IPS-18c (cell line): ENCODE measurements around the gene IQCK.

Source experiments
- H3K4me3 ChIP-seq: 2 replicates; pipeline ENCODE4 v1.7.0; 2013; ENCODE audit warnings: low read depth, mild to moderate bottlenecking, low read length, moderate library complexity; ENCODE audit not compliant: insufficient read depth
- H3K9me3 ChIP-seq: one replicate; pipeline ENCODE4 v1.6.1; 2013; ENCODE audit warnings: mild to moderate bottlenecking, low read length, moderate library complexity; ENCODE audit not compliant: control insufficient read depth, insufficient read depth

The IQCK gene

GRCh38 chr16:19833176-19833575 lies 115.1 kb downstream of the IQCK start:
- Histone ChIP-seq H3K9me3 (no peaks in the 10 kb centered on the region), H3K4me3 (no peak overlapping the region)

- Histone ChIP-seq H3K4me3 (no peak overlapping the region), H3K9me3 (no peaks in the 10 kb centered on the region)
Observed at GRCh38 chr16:19833581-19833980, 115.5 kb downstream of the IQCK start.

- no peaks in the 10 kb centered on the region for H3K9me3 ChIP-seq
- H3K4me3 ChIP-seq, result no peak overlapping the region
Observed at GRCh38 chr16:19835196-19835595, 117.1 kb downstream of the IQCK start.

DNA sequence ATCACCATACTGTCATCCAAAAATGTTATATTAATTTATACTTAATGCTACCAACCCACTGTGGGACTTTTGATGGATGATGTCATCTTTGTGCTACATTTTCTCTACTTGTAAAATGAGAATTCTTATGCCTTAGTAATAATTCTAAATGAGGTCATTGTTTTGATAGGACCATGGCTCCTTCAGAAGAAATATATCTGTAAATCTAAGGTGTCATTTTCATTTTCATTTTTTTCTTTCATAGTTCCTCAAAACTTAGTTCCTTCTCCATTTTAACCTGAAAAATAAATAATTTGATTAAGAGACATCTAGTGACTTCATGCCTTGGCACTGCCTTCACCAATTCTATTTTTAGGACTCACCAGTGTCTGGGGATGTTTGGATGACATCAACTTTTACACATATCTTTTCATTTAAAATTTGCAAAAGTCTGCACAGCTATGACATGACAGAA lies 117.9 kb downstream of the IQCK start:
- no peak overlapping the region for H3K4me3 ChIP-seq
- no peaks in the 10 kb centered on the region for H3K9me3 ChIP-seq

DNA sequence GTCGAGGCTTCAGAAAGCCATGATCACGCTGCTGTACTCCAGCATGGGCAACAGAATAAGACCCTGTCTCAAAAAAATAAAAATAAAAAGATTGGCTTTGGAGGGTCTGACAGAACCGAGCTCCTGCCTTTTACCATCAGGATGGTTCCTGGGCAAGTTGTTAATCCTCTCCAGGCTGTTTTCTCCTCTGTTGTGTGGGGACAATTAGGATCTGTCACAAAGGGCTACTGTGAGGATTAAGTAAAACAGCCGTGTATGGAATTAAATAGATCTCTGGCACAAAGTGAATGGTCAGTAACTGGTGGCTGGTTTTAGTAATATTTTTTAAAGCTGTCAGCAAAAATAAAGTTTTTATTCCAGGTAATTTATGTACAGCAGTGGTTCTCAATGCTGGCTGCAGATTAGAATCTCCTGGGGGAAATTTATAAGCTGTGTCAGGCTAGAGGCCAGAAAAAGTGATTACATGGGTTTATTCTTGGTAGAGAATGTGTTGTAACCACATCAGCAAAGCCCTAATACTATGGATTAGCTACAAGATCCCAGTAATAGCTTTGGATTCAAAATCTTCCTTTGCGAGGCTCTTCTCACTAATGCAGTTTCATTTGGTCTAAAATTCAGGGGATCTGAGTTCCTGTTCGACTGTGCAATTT lies 119.4 kb downstream of the IQCK start:
- Histone ChIP-seq H3K9me3 (no peaks in the 10 kb centered on the region), H3K4me3 (no peak overlapping the region)

DNA sequence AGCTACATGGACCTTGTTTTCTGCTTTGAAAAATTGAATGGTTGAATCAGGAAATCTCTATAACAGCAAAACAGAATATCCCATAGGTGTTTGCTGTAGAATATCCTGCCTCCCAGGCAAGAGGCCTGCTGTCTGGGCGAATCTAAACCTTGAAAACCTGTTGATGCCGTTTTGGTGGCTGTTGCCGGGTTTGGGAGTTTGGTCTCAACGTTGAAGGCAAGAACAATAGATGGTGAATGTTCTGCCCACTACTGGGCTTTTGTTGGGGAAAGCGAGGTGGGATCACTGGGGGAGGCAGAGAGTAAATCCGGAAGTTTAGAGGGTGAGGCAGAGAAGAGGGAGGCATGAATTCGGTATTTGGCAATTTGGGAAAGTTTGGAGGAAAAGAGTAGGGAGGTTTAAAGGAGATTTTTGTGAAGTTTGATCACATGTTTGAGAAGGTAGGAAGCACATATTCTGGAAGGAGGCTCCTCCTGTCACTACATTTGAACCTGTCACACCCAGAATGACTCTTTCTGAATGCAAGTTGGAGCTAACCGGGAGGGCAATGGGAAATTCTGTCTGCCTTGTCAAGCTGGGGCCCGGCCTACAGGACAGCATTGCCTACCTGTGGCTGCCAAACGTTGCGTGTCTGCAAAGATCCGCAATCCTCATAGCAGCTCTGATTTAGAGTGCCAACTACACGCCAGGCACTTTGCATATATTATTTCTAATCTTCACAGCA lies 120.1 kb downstream of the IQCK start:
- Histone ChIP-seq H3K4me3 (no peak overlapping the region), H3K9me3 (no peaks in the 10 kb centered on the region)

GRCh38 chr16:19840524-19841110 lies 122.5 kb downstream of the IQCK start:
- Histone ChIP-seq H3K9me3 (no peaks in the 10 kb centered on the region), H3K4me3 (no peak overlapping the region)

DNA sequence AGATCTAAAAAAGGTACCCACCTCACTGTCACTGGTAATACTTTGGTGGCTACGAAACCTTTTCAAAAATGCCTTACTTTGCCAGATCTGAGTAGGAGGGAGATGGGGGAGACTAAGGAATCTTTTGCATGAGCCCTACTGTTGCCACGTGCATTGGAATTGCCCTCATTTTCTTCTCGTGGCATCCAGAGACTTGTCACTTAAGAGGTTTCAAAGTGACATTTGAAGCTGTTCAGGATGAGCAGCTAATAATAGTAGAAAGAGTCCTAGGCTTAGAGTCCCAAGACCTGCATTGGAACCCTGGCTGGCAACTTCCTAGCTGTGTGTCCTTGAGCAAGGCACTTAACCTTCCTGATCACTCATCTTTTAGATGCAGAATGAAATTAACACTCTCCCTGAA lies 123.1 kb downstream of the IQCK start:
- Histone ChIP-seq H3K4me3 (no peak overlapping the region), H3K9me3 (no peaks in the 10 kb centered on the region)

- H3K4me3 ChIP-seq, result no peak overlapping the region
- no peaks in the 10 kb centered on the region for H3K9me3 ChIP-seq
Observed at GRCh38 chr16:19842426-19843157, 124.5 kb downstream of the IQCK start.

DNA sequence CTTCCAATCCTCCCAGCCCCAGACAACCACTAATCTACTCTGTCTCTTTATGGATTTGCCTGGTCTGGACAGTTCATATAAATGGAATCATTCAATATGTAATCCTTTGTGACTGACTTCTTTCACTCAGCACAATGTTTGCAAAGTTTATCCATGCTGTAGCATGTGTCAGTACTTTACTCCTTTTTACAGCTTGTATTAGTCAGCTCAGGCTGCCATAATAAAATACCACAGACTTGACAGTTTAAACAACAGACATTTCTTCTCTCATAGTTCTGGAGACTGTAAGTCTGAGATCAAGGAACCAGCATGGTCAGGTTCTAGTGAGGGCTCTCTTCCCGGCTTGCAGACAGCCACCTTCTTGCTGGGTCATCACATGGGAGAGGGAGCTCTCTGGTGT lies 125.3 kb downstream of the IQCK start:
- no peak overlapping the region for H3K4me3 ChIP-seq
- no peaks in the 10 kb centered on the region for H3K9me3 ChIP-seq

GRCh38 chr16:19844945-19845641 lies 127.0 kb downstream of the IQCK start:
- no peak overlapping the region for H3K4me3 ChIP-seq
- H3K9me3 ChIP-seq, result no peaks in the 10 kb centered on the region

DNA sequence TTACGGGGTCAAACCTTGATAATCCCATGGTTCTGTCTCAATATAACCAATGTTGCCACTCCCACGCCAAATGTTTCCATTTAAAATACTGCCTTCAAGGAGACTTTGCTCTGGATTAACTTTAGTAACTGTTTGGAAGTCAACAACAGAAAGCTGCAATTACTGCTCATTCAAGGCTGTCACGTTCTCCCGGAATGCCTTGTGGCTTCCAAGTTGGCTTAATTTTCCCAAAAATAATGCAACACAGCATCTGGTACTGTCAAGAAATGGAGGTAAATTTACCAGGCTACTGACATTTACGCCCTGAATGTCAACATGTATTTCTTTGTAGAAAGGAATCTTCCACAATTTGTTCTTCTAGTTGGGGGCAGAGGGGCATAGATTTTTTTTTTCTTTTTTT lies 128.4 kb downstream of the IQCK start:
- Histone ChIP-seq H3K4me3 (no peak overlapping the region), H3K9me3 (no peaks in the 10 kb centered on the region)

- Histone ChIP-seq H3K4me3 (no peak overlapping the region), H3K9me3 (no peaks in the 10 kb centered on the region)
Observed at GRCh38 chr16:19848756-19849155, 130.7 kb downstream of the IQCK start.

DNA sequence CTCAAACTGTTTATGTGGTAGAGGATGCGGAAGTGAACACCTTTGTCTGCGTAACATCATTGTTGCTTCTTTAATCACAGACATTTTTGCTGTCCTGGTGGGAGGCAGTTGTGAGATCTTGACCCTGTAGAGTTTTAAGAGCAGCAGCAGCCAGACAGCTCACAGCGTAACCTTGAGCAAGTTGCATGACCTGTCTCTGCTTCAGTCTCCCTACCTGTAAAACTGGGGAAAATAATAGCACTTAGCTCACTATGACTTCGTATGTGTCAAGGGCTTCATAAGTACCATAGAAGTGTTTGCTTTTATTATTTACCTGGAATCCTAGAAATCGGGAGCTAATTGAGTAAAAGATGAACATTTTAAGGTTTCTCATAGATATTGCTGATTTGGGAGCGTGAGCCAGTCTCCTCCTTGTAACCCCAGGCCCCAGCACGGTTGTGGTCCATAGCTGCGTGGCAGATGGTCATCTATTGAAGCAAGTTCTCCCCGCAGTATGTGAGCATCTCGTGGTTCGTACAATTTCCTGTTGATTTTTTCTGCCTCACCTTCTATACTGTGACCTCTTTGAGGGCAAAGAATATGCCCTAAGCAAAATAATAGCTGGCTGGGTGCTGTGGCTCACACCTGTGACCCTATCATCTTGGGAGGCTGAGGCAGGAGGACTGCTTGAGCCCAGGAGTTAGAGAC lies 132.2 kb downstream of the IQCK start:
- no peak overlapping the region for H3K4me3 ChIP-seq
- H3K9me3 ChIP-seq, result no peaks in the 10 kb centered on the region

DNA sequence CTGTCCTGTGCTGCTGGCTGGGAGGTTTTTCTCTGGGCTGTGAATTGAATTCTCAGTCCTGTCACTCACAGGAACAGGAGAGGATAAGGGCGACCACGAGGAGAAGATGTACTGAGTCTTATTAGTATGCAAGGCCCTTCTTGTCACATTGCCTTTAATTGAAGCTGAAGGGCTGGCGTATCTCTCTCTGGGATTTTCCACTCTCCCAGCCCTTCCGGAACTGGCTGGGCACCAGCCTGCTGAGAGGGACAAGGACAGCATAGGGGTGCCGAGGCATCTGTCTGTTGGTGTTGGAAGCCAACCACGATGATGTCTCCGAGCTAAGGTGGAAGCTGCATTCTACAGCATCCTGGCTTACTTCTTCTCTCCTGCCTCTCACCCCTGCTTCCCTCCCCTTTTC lies 133.4 kb downstream of the IQCK start:
- Histone ChIP-seq H3K4me3 (no peak overlapping the region), H3K9me3 (no peaks in the 10 kb centered on the region)

GRCh38 chr16:19853132-19853741 lies 135.2 kb downstream of the IQCK start:
- Histone ChIP-seq H3K4me3 (no peak overlapping the region), H3K9me3 (no peaks in the 10 kb centered on the region)
